Peyer's patch (tissue), 4 donors: Measurements from ENCODE around the gene RPS10.

ENCODE experiments used
- CTCF ChIP-seq, 6 experiments: fragments of 450-650 bp in 4 of 6; fragments of 200-600 bp in 2 of 6; sonication (generic) in 1 of 6; IDR thresholded peaks; one replicate each; pipeline ENCODE4 v1.5.1; 2017 to 2019; ENCODE audit warnings: antibody characterized with exemption in 6 of 6, mild to moderate bottlenecking in 3 of 6, moderate library complexity in 1 of 6
- POLR2A ChIP-seq, 2 donors: fragments of 450-650 bp; IDR thresholded peaks; one replicate each; pipeline ENCODE4 v1.5.1; 2017; ENCODE audit warnings: antibody characterized with exemption in 2 of 2, mild to moderate bottlenecking in 2 of 2, moderate library complexity in 2 of 2

- TF ChIP-seq CTCF (IDR thresholded peaks at IDR 0.05) (no peak), POLR2A (IDR thresholded peaks at IDR 0.05) (no peak)
Measured at GRCh38 chr6:34391473-34391785, 34.4 kb downstream of the RPS10 start.
